Suprapubic skin (tissue), 4 donors: ENCODE data around the gene PEAK3. TPM values are rescaled to one million over a fixed set of nuclear protein-coding genes. Genes with fewer than 3 reads are reported as not detected.

ENCODE experiments used
- DNase-seq, 2 donors: peaks; one replicate each; pipeline ENCODE4 v3.0.0-alpha.2; 2019; ENCODE audit warnings: low spot score in 2 of 2
- H3K27ac ChIP-seq: fragments of 200-600 bp; sonication (generic); one replicate; pipeline ENCODE4 v1.5.1; 2019
- H3K27me3 ChIP-seq: fragments of 200-600 bp; sonication (generic); one replicate; pipeline ENCODE4 v1.5.1; 2019
- H3K36me3 ChIP-seq: fragments of 200-600 bp; sonication (generic); one replicate; pipeline ENCODE4 v1.5.1; 2019
- H3K4me1 ChIP-seq: fragments of 200-600 bp; sonication (generic); one replicate; pipeline ENCODE4 v1.5.1; 2019
- H3K4me3 ChIP-seq: fragments of 200-600 bp; sonication (generic); one replicate; pipeline ENCODE4 v1.5.1; 2019; ENCODE audit warnings: mild to moderate bottlenecking
- H3K9me3 ChIP-seq: fragments of 200-600 bp; sonication (generic); one replicate; pipeline ENCODE4 v1.5.1; 2019
- EP300 ChIP-seq: sonication (generic); formaldehyde crosslinking; IDR thresholded peaks from one replicate; pipeline ENCODE4 v1.6.1; 2017; ENCODE audit warnings: antibody characterized with exemption
- POLR2A ChIP-seq, 2 donors: fragments of 450-650 bp; IDR thresholded peaks; one replicate each; pipeline ENCODE4 v1.6.1; 2017; ENCODE audit warnings: antibody characterized with exemption in 2 of 2, mild to moderate bottlenecking in 2 of 2, moderate library complexity in 2 of 2
- POLR2AphosphoS5 ChIP-seq, 3 donors: sonication (generic); formaldehyde crosslinking; IDR thresholded peaks; one replicate each; pipeline ENCODE4 v1.6.1; 2017; ENCODE audit warnings: antibody characterized with exemption in 3 of 3
- WGBS: methylation state at CpG from one replicate; pipeline ENCODE4 v1.1.5; 2018; 5-methylcytosine and 5-hydroxymethylcytosine counted together
- total RNA-seq, 4 donors: library from RNA; depleted of rRNA; stranded (reverse); fragments of >200 nt; gene quantifications; one replicate each; pipeline ENCODE4 v1.1.0, GENCODE V29; 2016
- TF ChIP-seq, protein P1 (sequence below), 2 donors: fragments of 200-600 bp in 1 of 2; fragments of 450-650 bp in 1 of 2; sonication (generic) in 1 of 2; IDR thresholded peaks; one replicate each; pipeline ENCODE4 v1.5.1; 2016 to 2019; ENCODE audit warnings: antibody characterized with exemption in 2 of 2, mild to moderate bottlenecking in 1 of 2, moderate library complexity in 1 of 2

PEAK3 gene
- total RNA-seq, 4 donors from 2014 or later = 0.55 to 1.4 TPM; not detected in 2

DNA sequence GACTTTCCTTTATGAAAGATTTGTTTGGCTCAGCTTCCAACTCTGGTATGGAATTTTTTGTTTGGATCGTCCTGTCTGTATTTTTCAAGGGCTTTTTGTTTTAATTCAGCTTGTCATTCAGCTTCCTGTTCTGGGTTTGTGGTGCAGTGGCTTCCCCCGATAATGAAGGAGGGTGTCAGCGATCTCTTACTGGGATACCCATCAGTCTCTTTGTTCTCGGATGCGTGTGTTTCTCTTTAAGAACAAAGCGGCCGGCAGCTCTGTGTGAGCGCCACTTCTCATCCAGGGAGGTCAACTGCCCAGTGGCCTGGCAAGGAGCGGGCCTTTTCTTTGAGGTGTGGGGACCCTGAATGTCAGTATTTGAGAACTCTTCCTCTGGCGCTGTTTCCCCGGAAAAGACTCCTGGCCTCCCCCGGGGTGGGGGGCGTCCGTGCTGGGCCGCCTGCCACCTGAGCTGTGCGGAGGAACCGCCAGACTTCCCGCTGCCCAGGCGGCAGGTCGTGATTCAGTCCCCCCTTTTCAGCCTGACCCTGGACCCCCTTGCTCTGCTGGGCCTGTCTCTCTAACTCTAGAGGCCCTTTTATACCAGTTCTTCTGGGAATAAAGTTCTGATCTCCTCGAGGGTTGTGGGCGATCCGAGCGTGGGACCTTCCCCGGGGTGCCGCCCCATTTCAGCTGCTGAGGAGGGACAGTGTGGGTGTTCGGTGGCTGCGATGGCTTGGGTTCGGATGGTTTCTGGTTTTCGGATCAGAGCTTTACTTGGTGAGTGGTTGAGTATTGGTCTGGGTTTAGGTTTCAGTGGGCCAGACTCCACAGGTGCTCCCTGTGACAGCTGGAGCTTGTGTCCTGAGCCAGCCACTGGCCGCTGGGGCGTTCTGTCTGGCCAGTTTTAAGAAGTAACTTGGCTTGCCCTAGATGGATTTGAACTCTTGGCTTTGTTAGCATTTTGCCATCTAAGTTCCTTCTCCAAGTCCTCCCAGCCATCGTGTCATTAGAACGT, 41.9 kb downstream of the PEAK3 start:
- no peak for TF ChIP-seq POLR2AphosphoS5 (IDR thresholded peaks at IDR 0.05)
- TF ChIP-seq POLR2A (IDR thresholded peaks at IDR 0.05) = no peak
- TF ChIP-seq, protein P1, sequence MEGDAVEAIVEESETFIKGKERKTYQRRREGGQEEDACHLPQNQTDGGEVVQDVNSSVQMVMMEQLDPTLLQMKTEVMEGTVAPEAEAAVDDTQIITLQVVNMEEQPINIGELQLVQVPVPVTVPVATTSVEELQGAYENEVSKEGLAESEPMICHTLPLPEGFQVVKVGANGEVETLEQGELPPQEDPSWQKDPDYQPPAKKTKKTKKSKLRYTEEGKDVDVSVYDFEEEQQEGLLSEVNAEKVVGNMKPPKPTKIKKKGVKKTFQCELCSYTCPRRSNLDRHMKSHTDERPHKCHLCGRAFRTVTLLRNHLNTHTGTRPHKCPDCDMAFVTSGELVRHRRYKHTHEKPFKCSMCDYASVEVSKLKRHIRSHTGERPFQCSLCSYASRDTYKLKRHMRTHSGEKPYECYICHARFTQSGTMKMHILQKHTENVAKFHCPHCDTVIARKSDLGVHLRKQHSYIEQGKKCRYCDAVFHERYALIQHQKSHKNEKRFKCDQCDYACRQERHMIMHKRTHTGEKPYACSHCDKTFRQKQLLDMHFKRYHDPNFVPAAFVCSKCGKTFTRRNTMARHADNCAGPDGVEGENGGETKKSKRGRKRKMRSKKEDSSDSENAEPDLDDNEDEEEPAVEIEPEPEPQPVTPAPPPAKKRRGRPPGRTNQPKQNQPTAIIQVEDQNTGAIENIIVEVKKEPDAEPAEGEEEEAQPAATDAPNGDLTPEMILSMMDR (IDR thresholded peaks at IDR 0.05) = no peak
- no peak for TF ChIP-seq EP300
- WGBS = 49% methylated on average over 22 of the region's 34 CpGs
- peaks cover 21% of the 10 kb centered on the region for H3K36me3 ChIP-seq
- peaks cover 69% of the 10 kb centered on the region for H3K4me1 ChIP-seq
- peak overlapping the region; percentile 36 for H3K27ac ChIP-seq
- no peaks in the 10 kb centered on the region for H3K27me3 ChIP-seq
- peak overlapping the region; percentile 44 for H3K4me3 ChIP-seq
- H3K9me3 ChIP-seq = no peaks in the 10 kb centered on the region
- no peak for DNase-seq

DNA sequence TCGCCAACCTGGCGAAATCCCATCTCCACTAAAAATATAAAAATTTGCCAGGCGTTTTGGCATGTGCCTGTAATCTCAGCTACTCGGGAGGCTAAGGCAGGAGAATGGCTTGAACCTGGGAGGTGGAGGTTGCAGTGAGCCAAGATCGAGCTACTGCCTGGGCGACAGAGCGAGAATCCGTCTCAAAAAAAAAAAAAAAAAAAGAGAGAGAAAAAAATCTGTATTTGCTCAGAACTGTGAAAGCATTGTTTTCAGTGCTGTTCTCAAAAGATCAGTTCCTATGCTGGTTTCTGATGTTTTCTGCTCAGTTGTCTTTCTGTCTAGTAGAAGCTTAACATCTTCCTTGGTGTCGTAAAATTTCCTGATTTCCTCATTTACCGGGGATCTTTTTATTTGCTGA, 42.8 kb downstream of the PEAK3 start:
- no peaks in the 10 kb centered on the region for H3K27me3 ChIP-seq
- no peaks in the 10 kb centered on the region for H3K9me3 ChIP-seq
- H3K27ac ChIP-seq = peak overlapping the region; percentile 26
- TF ChIP-seq, protein P1 (IDR thresholded peaks at IDR 0.05) = no peak
- TF ChIP-seq POLR2AphosphoS5 (IDR thresholded peaks at IDR 0.05) (no peak), POLR2A (IDR thresholded peaks at IDR 0.05) (no peak), EP300 (no peak)
- H3K4me1 ChIP-seq = peaks cover 78% of the 10 kb centered on the region
- 66% methylated on average over 10 of the region's 10 CpGs for WGBS
- peaks cover 12% of the 10 kb centered on the region for H3K36me3 ChIP-seq
- no peak for DNase-seq
- H3K4me3 ChIP-seq = peak overlapping the region; percentile 44

DNA sequence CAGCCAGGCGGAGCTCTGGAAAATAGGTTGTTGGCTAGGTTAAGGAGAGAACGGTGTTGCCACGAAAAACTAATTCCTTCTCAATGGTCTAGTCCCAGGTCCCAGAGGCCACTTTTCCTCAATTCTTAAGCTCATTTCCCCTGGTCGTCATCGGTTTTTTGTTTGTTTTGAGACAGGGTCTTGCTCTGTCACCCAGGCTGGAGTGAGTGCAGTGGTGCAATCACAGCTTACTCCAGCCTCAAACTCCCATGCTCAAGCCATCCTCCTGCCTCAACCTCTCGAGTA, 44.2 kb downstream of the PEAK3 start:
- 77% methylated on average over 6 of the region's 6 CpGs for WGBS
- peaks cover 85% of the 10 kb centered on the region for H3K4me1 ChIP-seq
- TF ChIP-seq EP300 (no peak), POLR2AphosphoS5 (IDR thresholded peaks at IDR 0.05) (no peak), POLR2A (IDR thresholded peaks at IDR 0.05) (no peak)
- TF ChIP-seq, protein P1 (IDR thresholded peaks at IDR 0.05) = no peak
- H3K4me3 ChIP-seq = peak overlapping the region; percentile 92
- no peaks in the 10 kb centered on the region for H3K27me3 ChIP-seq
- peak overlapping the region; percentile 94 for H3K27ac ChIP-seq
- no peaks in the 10 kb centered on the region for H3K9me3 ChIP-seq
- DNase-seq = no peak
- H3K36me3 ChIP-seq = peaks cover 13% of the 10 kb centered on the region

DNA sequence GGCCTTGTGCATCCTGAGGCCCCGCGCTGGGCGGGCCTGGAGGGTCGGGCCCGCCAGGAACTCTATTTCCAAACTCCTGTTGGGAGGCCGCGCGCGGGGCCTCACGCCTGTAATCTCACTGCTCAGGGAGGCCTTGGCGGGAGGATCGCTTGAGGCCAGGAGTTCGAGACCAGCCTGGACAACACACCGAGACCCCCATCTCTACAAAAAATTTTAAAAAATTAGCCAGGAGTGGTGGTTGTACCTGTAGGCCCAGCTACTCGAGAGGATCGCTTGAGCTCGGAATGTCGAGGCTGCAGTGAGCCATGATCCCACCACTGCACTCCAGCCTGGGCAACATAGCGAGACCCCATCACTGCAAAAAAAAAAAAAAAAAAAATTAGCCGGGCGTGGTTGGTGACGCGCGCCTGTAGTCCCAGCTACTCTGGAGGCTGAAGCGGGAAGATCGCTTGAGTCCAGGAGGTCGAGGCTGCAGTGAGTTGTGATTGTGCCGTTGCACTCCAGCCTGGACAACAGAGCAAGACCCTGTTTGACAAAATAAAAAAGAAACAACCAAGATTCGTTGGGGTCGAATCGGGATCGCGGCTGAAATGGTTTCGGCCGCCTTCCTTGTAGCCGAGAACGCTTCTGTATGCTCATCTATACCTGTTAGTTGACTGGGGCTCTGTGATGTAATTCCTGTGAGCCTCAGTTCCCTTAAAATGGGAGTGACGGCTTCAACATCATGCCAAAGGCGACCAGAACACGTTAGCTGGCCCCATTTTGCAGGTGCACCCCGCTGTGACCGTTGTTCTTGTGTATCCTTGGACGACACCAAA, 44.7 kb downstream of the PEAK3 start:
- H3K4me3 ChIP-seq = peak overlapping the region; percentile 92
- H3K27ac ChIP-seq = peak overlapping the region; percentile 94
- no peaks in the 10 kb centered on the region for H3K27me3 ChIP-seq
- H3K9me3 ChIP-seq = no peaks in the 10 kb centered on the region
- DNase-seq = no peak
- H3K4me1 ChIP-seq = peaks cover 81% of the 10 kb centered on the region
- TF ChIP-seq, protein P1 (IDR thresholded peaks at IDR 0.05) = no peak
- TF ChIP-seq POLR2AphosphoS5 (IDR thresholded peaks at IDR 0.05) (no peak), EP300 (no peak), POLR2A (IDR thresholded peaks at IDR 0.05) (no peak)
- H3K36me3 ChIP-seq = peaks cover 18% of the 10 kb centered on the region
- 45% methylated on average over 38 of the region's 43 CpGs for WGBS
